GM21786 (cell line): ENCODE data around the gene SYTL5.

Experiments
- ATAC-seq: cut with Tn5 transposase; IDR thresholded peaks from one replicate; pipeline ENCODE4 v1.9.1; 2021; ENCODE audit not compliant: unreplicated experiment

Gene SYTL5

GRCh38 chrX:38127961-38128360, 121.6 kb downstream of the SYTL5 start:
- no peak for ATAC-seq

GRCh38 chrX:38129366-38129765, 123.0 kb downstream of the SYTL5 start:
- no peak for ATAC-seq

- ATAC-seq: no peak
Measured at GRCh38 chrX:38138157-38138891, 132.0 kb downstream of the SYTL5 start.

- no peak for ATAC-seq
Measured at GRCh38 chrX:38138900-38139299, 132.5 kb downstream of the SYTL5 start.

GRCh38 chrX:38142610-38143009, 136.3 kb downstream of the SYTL5 start:
- ATAC-seq: no peak

GRCh38 chrX:38149016-38149415, 142.7 kb downstream of the SYTL5 start:
- ATAC-seq: no peak

GRCh38 chrX:38150993-38151392, 144.6 kb downstream of the SYTL5 start:
- ATAC-seq: no peak

- no peak for ATAC-seq
Measured at GRCh38 chrX:38151441-38151840, 145.1 kb downstream of the SYTL5 start.

GRCh38 chrX:38154340-38154739, 148.0 kb downstream of the SYTL5 start:
- ATAC-seq: no peak

- ATAC-seq: no peak
Measured at GRCh38 chrX:38154818-38155217, 148.5 kb downstream of the SYTL5 start.

GRCh38 chrX:38156838-38157237, 150.5 kb downstream of the SYTL5 start:
- ATAC-seq: no peak

GRCh38 chrX:38163193-38163592, 156.8 kb downstream of the SYTL5 start:
- no peak for ATAC-seq

GRCh38 chrX:38165023-38165422, 158.7 kb downstream of the SYTL5 start:
- no peak for ATAC-seq

- no peak for ATAC-seq
Measured at GRCh38 chrX:38166478-38167083, 160.2 kb downstream of the SYTL5 start.

GRCh38 chrX:38170556-38170955, 164.2 kb downstream of the SYTL5 start:
- no peak for ATAC-seq

- ATAC-seq: no peak
Measured at GRCh38 chrX:38172596-38172995, 166.2 kb downstream of the SYTL5 start.

- ATAC-seq: no peak
Measured at GRCh38 chrX:38175139-38175538, 168.8 kb downstream of the SYTL5 start.

GRCh38 chrX:38178396-38178795, 172.0 kb downstream of the SYTL5 start:
- no peak for ATAC-seq
